CD14-positive monocyte (primary cell): ENCODE results near the gene BEX1. TPM values are rescaled to one million over a fixed set of nuclear protein-coding genes. Genes with fewer than 3 reads are reported as not detected.
"Not testable (repeated sequence)": the region's sequence is repeated elsewhere in the genome, so short reads cannot be mapped to it uniquely, and the experiment has no call there.

Experiments used
- DNase-seq, 3 donors: peaks; one replicate each; pipeline ENCODE4 v3.0.0-alpha.2; 2011 to 2022
- H2AFZ ChIP-seq: 2 replicates; pipeline ENCODE4 v1.6.0; 2012; ENCODE audit warnings: mild to moderate bottlenecking, low read depth, low read length, inconsistent platforms; ENCODE audit not compliant: insufficient read depth, poor library complexity, severe bottlenecking
- H3K27ac ChIP-seq, 2 donors: 1 replicate in 1 of 2; 2 replicates in 1 of 2; pipeline ENCODE4 v1.5.1; 2012 to 2013; ENCODE audit warnings: low read length in 2 of 2, control low read depth in 1 of 2, inconsistent platforms in 1 of 2, low read depth in 1 of 2, mild to moderate bottlenecking in 1 of 2
- H3K27me3 ChIP-seq, 2 donors: one replicate each; pipeline versions ENCODE4 v1.6.0 to v1.6.1; 2011 to 2013; ENCODE audit warnings: low read length in 2 of 2; ENCODE audit not compliant: control insufficient read depth in 2 of 2, insufficient read depth in 2 of 2
- H3K36me3 ChIP-seq, 2 donors: replicated peaks in 1 of 2; 1 replicate in 1 of 2; 2 replicates in 1 of 2; pipeline versions ENCODE4 v1.5.1 to v1.6.1; 2012 to 2013; ENCODE audit warnings: low read length in 2 of 2, control low read depth in 1 of 2, inconsistent platforms in 1 of 2, mild to moderate bottlenecking in 1 of 2; ENCODE audit not compliant: insufficient read depth in 2 of 2, control insufficient read depth in 1 of 2
- H3K4me1 ChIP-seq, 2 donors: 1 replicate in 1 of 2; 2 replicates in 1 of 2; pipeline versions ENCODE4 v1.5.1 to v1.6.1; 2012 to 2013; ENCODE audit warnings: low read length in 2 of 2, control low read depth in 1 of 2, inconsistent platforms in 1 of 2, mild to moderate bottlenecking in 1 of 2, moderate library complexity in 1 of 2; ENCODE audit not compliant: insufficient read depth in 2 of 2, control insufficient read depth in 1 of 2
- H3K4me2 ChIP-seq: replicated peaks from 2 replicates; pipeline ENCODE3; 2012; ENCODE audit warnings: low read length, moderate library complexity, mild to moderate bottlenecking; ENCODE audit not compliant: poor library complexity, severe bottlenecking; ENCODE audit errors: extremely low read depth
- H3K4me3 ChIP-seq, 3 experiments: fragments of 200-600 bp in 1 of 3; sonication (generic) in 1 of 3; replicated peaks in 1 of 3; 1 replicate in 2 of 3; 2 replicates in 1 of 3; pipeline ENCODE4 v1.5.1; 2011 to 2013; ENCODE audit warnings: low read length in 3 of 3, mild to moderate bottlenecking in 3 of 3, control low read depth in 2 of 3, low read depth in 2 of 3, inconsistent platforms in 1 of 3, moderate library complexity in 1 of 3
- H3K79me2 ChIP-seq: 2 replicates; pipeline ENCODE4 v1.6.0; 2012; ENCODE audit warnings: mild to moderate bottlenecking, control low read depth, inconsistent platforms, low read length, moderate library complexity; ENCODE audit not compliant: insufficient read depth
- H3K9ac ChIP-seq: 2 replicates; pipeline ENCODE4 v1.6.0; 2017; ENCODE audit warnings: low read length, mild to moderate bottlenecking; ENCODE audit not compliant: insufficient read depth, poor library complexity, severe bottlenecking
- H3K9me3 ChIP-seq, 2 donors: replicated peaks in 1 of 2; 1 replicate in 1 of 2; 2 replicates in 1 of 2; pipeline versions ENCODE4 v1.5.1 to v1.6.1; 2012 to 2013; ENCODE audit warnings: low read length in 2 of 2, control low read depth in 1 of 2; ENCODE audit not compliant: control insufficient read depth in 1 of 2, insufficient read depth in 1 of 2
- H4K20me1 ChIP-seq: 2 replicates; pipeline ENCODE4 v1.6.0; 2012; ENCODE audit warnings: mild to moderate bottlenecking, low read length, control low read depth, moderate library complexity; ENCODE audit not compliant: insufficient read depth
- H3K27ac Mint-ChIP-seq, 7 donors: one replicate each; pipeline ENCODE4 v1.8.0; 2020; ENCODE audit warnings: mild to moderate bottlenecking in 7 of 7, mixed read lengths in 7 of 7, moderate library complexity in 6 of 7, inconsistent platforms in 2 of 7
- H3K27me3 Mint-ChIP-seq, 3 donors: one replicate each; pipeline ENCODE4 v1.8.0; 2021 to 2022; ENCODE audit warnings: low read depth in 3 of 3, mild to moderate bottlenecking in 3 of 3, mixed read lengths in 3 of 3, moderate library complexity in 3 of 3, inconsistent platforms in 1 of 3
- H3K36me3 Mint-ChIP-seq, 2 donors: one replicate each; pipeline ENCODE4 v1.8.0; 2020; ENCODE audit warnings: mixed read lengths in 2 of 2, inconsistent platforms in 1 of 2, mild to moderate bottlenecking in 1 of 2
- H3K4me1 Mint-ChIP-seq: one replicate; pipeline ENCODE4 v1.8.0; 2020; ENCODE audit warnings: mild to moderate bottlenecking, mixed read lengths
- H3K4me3 Mint-ChIP-seq, 2 donors: one replicate each; pipeline ENCODE4 v1.8.0; 2020; ENCODE audit warnings: mild to moderate bottlenecking in 2 of 2, mixed read lengths in 2 of 2, moderate library complexity in 1 of 2
- H3K9me3 Mint-ChIP-seq, 7 donors: one replicate each; pipeline ENCODE4 v1.8.0; 2020 to 2022; ENCODE audit warnings: mixed read lengths in 7 of 7, mild to moderate bottlenecking in 6 of 7, moderate library complexity in 6 of 7, inconsistent platforms in 2 of 7
- WGBS: methylation state at CpG from one replicate; pipeline ENCODE4 v1.1.5; 2013; ENCODE audit warnings: missing lambda C conversion rate; ENCODE audit not compliant: insufficient coverage; 5-methylcytosine and 5-hydroxymethylcytosine counted together
- intact Hi-C, 2 donors: fragments of 100-400 bp; cut with micrococcal nuclease; formaldehyde crosslinking; loops; one replicate each; pipeline versions ENCODE4 v1.15.0 to v1.15.1; 2023
- polyA plus RNA-seq, 3 donors: library from polyadenylated mRNA; depleted of rRNA in 1 of 3; unstranded in 2 of 3; stranded (reverse) in 1 of 3; fragments of 300-500 nt in 2 of 3; fragments of >200 nt in 1 of 3; fragmentation: Illumina TruSeq in 2 of 3; gene quantifications; 1 replicate in 2 of 3; 2 replicates in 1 of 3; pipeline ENCODE4 v1.2.3, GENCODE V29; 2012 to 2021
- TF ChIP-seq, protein P1 (sequence below): fragments of 200-600 bp; IDR thresholded peaks from one replicate; pipeline ENCODE4 v1.8.0; 2022; ENCODE audit warnings: antibody characterized with exemption, mild to moderate bottlenecking

Gene BEX1
- polyA plus RNA-seq, 3 donors, result 0.62 TPM; not detected in 2

DNA sequence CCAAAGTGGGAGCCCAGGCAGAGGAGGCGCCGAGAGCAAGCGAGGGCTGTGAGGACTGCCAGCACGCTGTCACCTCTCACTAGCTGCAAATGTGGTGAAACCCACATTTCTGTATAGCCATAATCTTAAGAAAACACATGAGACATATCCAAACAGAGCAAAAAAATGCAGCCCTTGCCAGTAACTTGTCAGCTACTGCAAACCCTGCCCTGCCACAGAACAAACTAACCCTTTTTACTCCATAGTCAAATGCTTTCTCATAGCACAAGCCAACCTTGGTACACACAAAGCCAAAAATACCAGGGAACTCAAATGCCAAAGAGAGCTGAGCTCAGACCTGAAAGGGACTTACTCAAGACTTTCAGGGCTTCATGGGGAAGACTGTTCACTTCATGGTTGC is 43.9 kb upstream of the BEX1 start:
- Mint-ChIP-seq H3K4me1 (no peaks in the 10 kb centered on the region), H3K27ac (no peak overlapping the region), H3K9me3 (peaks cover 11 to 55% (median 41%) of the 10 kb centered on the region in 7 donors), H3K36me3 (no peaks in the 10 kb centered on the region), H3K27me3 (peaks cover 0 to 3% (median 0%) of the 10 kb centered on the region in 3 donors), H3K4me3 (no peak overlapping the region)
- no peaks in the 10 kb centered on the region for H3K36me3 ChIP-seq
- no peak overlapping the region for H3K27ac ChIP-seq
- H2AFZ ChIP-seq, result no peak overlapping the region
- TF ChIP-seq, protein P1, sequence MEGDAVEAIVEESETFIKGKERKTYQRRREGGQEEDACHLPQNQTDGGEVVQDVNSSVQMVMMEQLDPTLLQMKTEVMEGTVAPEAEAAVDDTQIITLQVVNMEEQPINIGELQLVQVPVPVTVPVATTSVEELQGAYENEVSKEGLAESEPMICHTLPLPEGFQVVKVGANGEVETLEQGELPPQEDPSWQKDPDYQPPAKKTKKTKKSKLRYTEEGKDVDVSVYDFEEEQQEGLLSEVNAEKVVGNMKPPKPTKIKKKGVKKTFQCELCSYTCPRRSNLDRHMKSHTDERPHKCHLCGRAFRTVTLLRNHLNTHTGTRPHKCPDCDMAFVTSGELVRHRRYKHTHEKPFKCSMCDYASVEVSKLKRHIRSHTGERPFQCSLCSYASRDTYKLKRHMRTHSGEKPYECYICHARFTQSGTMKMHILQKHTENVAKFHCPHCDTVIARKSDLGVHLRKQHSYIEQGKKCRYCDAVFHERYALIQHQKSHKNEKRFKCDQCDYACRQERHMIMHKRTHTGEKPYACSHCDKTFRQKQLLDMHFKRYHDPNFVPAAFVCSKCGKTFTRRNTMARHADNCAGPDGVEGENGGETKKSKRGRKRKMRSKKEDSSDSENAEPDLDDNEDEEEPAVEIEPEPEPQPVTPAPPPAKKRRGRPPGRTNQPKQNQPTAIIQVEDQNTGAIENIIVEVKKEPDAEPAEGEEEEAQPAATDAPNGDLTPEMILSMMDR, result no peak
- H3K79me2 ChIP-seq, result no peaks in the 10 kb centered on the region
- no peak overlapping the region for H3K9ac ChIP-seq
- no peak overlapping the region for H3K4me2 ChIP-seq
- intact Hi-C loops, result no loop called here
- H4K20me1 ChIP-seq, result no peaks in the 10 kb centered on the region
- no peaks in the 10 kb centered on the region for H3K4me1 ChIP-seq
- peaks cover 8 to 9% of the 10 kb centered on the region in 2 donors for H3K9me3 ChIP-seq
- WGBS, result no CpG with 5 or more reads among the region's 4 CpGs
- no peaks in the 10 kb centered on the region for H3K27me3 ChIP-seq
- DNase-seq, result no peak
- H3K4me3 ChIP-seq, result no peak overlapping the region

DNA sequence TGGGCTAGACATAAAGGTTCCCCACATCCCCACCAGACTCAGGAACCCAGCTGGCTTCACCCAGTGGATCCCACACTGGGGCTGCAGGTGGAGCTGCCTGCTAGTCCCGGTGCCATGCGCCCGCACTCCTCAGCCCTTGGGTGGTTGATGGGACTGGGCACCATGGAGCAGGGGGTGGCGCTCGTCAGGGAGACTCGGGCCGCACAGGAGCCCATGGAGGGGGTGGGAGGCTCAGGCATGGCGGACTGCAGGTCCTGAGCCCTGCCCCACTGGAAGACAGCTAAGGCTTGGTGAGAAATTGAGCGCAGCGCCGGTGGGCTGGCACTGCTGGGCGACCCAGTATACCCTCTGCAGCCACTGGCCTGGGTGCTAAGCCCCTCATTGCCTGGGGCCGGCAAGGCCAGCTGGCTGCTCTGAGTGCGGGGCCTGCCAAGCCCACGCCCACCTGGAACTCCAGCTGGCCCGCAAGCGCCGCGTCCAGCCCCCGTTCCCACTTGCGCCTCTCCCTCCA is 43.3 kb upstream of the BEX1 start:
- H3K79me2 ChIP-seq, H3K27ac ChIP-seq, H2AFZ ChIP-seq, H3K9ac ChIP-seq, H3K27me3 Mint-ChIP-seq, H3K4me1 Mint-ChIP-seq, H3K4me3 Mint-ChIP-seq, intact Hi-C loops, H3K27me3 ChIP-seq, H3K4me2 ChIP-seq, H4K20me1 ChIP-seq, H3K36me3 Mint-ChIP-seq, H3K9me3 ChIP-seq, DNase-seq, H3K4me1 ChIP-seq, H3K4me3 ChIP-seq, H3K27ac Mint-ChIP-seq, H3K36me3 ChIP-seq: not testable (repeated sequence)
- H3K9me3 Mint-ChIP-seq, result peaks cover 11 to 52% (median 41%) of the 10 kb centered on the region in 7 donors
- WGBS, result 96% methylated on average over 7 of the region's 21 CpGs

DNA sequence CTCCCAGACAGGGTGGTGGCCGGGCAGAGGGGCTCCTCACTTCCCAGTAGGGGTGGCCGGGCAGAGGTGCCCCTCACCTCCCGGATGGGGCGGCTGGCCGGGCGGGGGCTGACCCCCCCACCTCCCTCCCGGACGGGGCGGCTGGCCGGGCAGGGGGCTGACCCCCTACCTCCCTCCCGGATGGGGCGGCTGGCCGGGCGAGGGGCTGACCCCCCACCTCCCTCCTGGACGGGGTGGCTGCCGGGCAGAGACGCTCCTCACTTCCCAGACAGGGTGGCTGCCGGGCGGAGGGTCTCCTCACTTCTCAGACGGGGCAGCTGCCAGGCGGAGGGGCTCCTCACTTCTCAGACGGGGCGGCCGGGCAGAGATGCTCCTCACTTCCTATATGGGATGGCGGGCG is 40.4 kb upstream of the BEX1 start:
- intact Hi-C loops, H3K36me3 ChIP-seq, H3K4me2 ChIP-seq, H3K27ac ChIP-seq, H2AFZ ChIP-seq, H3K27ac Mint-ChIP-seq, H3K4me1 ChIP-seq, H3K9ac ChIP-seq, H3K4me3 ChIP-seq, H3K27me3 Mint-ChIP-seq, H3K4me1 Mint-ChIP-seq, H4K20me1 ChIP-seq, H3K9me3 ChIP-seq, H3K4me3 Mint-ChIP-seq, H3K27me3 ChIP-seq, H3K36me3 Mint-ChIP-seq, DNase-seq, H3K79me2 ChIP-seq: not testable (repeated sequence)
- H3K9me3 Mint-ChIP-seq, result peaks cover 9 to 38% (median 27%) of the 10 kb centered on the region in 7 donors
- no CpG with 5 or more reads among the region's 26 CpGs for WGBS

DNA sequence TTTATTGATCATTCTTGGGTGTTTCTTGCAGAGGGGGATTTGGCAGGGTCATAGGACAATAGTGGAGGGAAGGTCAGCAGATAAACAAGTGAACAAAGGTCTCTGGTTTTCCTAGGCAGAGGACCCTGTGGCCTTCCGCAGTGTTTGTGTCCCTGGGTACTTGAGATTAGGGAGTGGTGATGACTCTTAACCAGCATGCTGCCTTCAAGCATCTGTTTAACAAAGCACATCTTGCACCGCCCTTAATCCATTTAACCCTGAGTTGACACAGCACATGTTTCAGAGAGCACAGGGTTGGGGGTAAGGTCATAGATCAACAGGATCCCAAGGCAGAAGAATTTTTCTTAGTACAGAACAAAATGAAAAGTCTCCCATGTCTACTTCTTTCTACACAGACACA is 39.9 kb upstream of the BEX1 start:
- H3K9me3 ChIP-seq, H3K27ac Mint-ChIP-seq, DNase-seq, H3K27ac ChIP-seq, H3K79me2 ChIP-seq, H4K20me1 ChIP-seq, intact Hi-C loops, H3K36me3 ChIP-seq, H3K27me3 ChIP-seq, H3K4me2 ChIP-seq, H3K4me3 Mint-ChIP-seq, H3K4me1 Mint-ChIP-seq, H3K27me3 Mint-ChIP-seq, H3K4me3 ChIP-seq, H3K36me3 Mint-ChIP-seq, H3K9ac ChIP-seq, H3K4me1 ChIP-seq, H2AFZ ChIP-seq: not testable (repeated sequence)
- no CpG with 5 or more reads among the region's 2 CpGs for WGBS
- peaks cover 6 to 34% (median 24%) of the 10 kb centered on the region in 7 donors for H3K9me3 Mint-ChIP-seq
